ENCODE data around the gene DOCK9. TPM values are rescaled to one million over a fixed set of nuclear protein-coding genes. Genes with fewer than 3 reads are reported as not detected.

DOCK9 gene
- total RNA-seq, 1 donor from 2014 or later = 24.1 TPM

DNA sequence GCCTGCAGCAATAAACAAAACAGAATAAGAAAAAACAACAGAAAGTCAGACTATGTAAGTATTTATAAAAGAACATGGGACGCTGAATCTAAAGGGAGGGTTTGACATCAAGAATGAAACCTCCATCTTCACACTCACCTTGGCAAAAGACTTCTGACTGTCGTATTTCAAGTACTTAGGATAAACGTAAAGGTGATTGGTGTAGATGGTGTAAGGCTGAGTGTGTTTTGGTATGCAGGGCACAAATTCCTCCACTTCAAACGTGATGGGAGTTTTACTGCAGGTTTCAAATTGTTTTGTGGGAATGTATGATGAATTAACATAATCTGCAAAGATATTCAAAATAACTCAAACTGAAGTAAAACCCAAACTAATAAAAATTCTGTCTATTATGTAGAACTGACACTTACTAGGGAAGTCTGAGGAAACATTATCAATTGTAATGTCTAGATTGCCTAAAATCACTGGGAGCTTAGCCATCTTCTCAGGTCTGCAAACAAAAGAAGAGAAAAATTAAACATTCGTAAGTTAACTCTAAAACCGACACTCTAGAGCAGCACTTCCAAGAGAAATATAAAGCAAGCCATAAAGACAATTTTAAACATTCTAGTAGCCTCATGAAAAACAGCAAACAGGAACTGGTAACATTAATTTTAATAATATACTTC lies 89.5 kb downstream of the DOCK9 start:
- H3K27ac Mint-ChIP-seq (ENCODE audit: unreplicated experiment) = no peak overlapping the region

DNA sequence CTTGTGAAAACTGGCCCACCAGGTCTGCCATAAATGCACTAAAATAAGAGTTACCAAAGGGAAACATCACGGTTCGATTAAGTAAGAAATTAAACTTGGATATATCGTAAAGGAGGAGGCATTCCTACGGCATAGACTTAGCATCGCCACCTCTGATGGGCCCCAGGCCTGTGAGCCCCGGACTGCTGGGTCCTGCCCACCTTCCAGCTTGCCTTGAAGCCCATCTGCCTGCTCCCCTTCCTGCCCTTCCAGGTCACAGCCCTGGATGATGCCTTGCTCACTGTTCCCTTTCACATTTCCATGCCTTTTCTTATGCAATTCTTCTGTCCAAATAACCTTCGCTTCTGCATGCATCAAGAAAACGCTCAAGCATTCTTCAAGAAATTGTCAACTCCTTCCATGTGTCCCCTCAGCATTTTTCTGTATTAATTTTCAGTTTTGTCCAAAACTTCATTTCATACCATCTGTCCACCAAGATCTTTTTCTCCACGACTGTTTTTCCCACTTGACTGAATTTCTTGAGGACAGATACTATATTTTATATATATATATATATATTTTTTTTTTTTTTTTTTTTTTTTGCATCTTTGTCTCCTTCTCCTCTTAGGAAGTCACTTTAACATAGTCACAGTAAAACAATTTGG lies 91.2 kb downstream of the DOCK9 start:
- DNase-seq (ENCODE audit: extremely low spot score, unreplicated experiment) = no peak
- no peaks in the 10 kb centered on the region for H3K4me1 Mint-ChIP-seq (ENCODE audit: unreplicated experiment)
- H3K36me3 Mint-ChIP-seq (ENCODE audit: unreplicated experiment) = peaks cover 18% of the 10 kb centered on the region
- H3K9me3 Mint-ChIP-seq (ENCODE audit: unreplicated experiment) = no peaks in the 10 kb centered on the region
- no peak overlapping the region for H3K27ac Mint-ChIP-seq (ENCODE audit: unreplicated experiment)
- TF ChIP-seq, protein P1, sequence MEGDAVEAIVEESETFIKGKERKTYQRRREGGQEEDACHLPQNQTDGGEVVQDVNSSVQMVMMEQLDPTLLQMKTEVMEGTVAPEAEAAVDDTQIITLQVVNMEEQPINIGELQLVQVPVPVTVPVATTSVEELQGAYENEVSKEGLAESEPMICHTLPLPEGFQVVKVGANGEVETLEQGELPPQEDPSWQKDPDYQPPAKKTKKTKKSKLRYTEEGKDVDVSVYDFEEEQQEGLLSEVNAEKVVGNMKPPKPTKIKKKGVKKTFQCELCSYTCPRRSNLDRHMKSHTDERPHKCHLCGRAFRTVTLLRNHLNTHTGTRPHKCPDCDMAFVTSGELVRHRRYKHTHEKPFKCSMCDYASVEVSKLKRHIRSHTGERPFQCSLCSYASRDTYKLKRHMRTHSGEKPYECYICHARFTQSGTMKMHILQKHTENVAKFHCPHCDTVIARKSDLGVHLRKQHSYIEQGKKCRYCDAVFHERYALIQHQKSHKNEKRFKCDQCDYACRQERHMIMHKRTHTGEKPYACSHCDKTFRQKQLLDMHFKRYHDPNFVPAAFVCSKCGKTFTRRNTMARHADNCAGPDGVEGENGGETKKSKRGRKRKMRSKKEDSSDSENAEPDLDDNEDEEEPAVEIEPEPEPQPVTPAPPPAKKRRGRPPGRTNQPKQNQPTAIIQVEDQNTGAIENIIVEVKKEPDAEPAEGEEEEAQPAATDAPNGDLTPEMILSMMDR (IDR thresholded peaks at IDR 0.05) = no peak
- H3K27me3 Mint-ChIP-seq (ENCODE audit: unreplicated experiment) = no peaks in the 10 kb centered on the region
- H3K4me3 Mint-ChIP-seq (ENCODE audit: unreplicated experiment) = no peak overlapping the region

More for the DNA sequence above, 89.5 kb downstream of the DOCK9 start:
- H3K27me3 Mint-ChIP-seq (ENCODE audit: unreplicated experiment) = no peaks in the 10 kb centered on the region
- H3K4me3 Mint-ChIP-seq (ENCODE audit: unreplicated experiment) = no peak overlapping the region
- no peak for DNase-seq (ENCODE audit: extremely low spot score, unreplicated experiment)
- H3K9me3 Mint-ChIP-seq (ENCODE audit: unreplicated experiment) = no peaks in the 10 kb centered on the region
- H3K4me1 Mint-ChIP-seq (ENCODE audit: unreplicated experiment) = peaks cover 3% of the 10 kb centered on the region
- TF ChIP-seq, protein P1 (IDR thresholded peaks at IDR 0.05) = no peak
- H3K36me3 Mint-ChIP-seq (ENCODE audit: unreplicated experiment) = peaks cover 11% of the 10 kb centered on the region

DNA sequence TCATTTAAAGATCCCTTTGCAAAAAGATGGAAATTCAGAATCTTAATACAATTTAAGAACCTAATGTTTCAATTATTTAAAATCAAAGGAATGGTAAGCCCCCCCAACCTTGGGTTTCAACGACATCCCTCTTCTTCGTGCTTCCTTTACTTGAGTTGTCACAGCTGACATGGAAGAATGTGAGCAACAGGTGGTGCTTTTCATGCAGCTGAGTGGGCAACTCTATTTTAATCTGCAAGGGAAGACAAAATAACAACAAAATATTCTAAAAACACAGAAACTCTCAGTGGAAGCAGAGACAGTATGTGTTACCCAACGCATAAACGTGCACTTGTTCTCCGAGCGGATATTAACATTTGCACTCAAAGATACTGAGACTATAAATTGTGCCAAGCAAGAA lies 92.3 kb downstream of the DOCK9 start:
- DNase-seq (ENCODE audit: extremely low spot score, unreplicated experiment) = no peak
- Mint-ChIP-seq H3K9me3 (ENCODE audit: unreplicated experiment) (no peaks in the 10 kb centered on the region), H3K27ac (ENCODE audit: unreplicated experiment) (no peak overlapping the region), H3K27me3 (ENCODE audit: unreplicated experiment) (no peaks in the 10 kb centered on the region), H3K4me3 (ENCODE audit: unreplicated experiment) (no peak overlapping the region), H3K36me3 (ENCODE audit: unreplicated experiment) (peaks cover 28% of the 10 kb centered on the region), H3K4me1 (ENCODE audit: unreplicated experiment) (no peaks in the 10 kb centered on the region)
- TF ChIP-seq, protein P1 (IDR thresholded peaks at IDR 0.05) = no peak

DNA sequence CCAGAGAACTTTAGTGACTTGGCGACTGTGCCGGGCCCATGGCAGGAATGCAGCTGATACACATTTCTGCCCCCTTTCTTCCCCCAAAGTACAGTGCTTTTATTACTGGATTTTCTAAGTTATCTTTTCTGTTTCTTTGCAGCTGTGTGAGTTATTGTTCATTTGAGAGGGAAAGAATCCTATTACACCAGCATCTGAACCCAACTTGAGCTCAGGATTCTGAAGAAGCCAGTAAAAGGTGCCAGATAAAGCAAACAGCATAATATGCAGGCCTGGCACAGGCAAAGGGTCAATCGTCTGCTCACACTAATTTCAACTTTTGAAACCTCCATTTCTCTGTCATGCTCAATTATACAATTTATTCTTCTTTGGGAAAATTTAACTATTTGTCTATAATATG lies 93.9 kb downstream of the DOCK9 start:
- Mint-ChIP-seq H3K27ac (ENCODE audit: unreplicated experiment) (no peak overlapping the region), H3K9me3 (ENCODE audit: unreplicated experiment) (no peaks in the 10 kb centered on the region), H3K4me3 (ENCODE audit: unreplicated experiment) (no peak overlapping the region), H3K36me3 (ENCODE audit: unreplicated experiment) (peaks cover 38% of the 10 kb centered on the region), H3K4me1 (ENCODE audit: unreplicated experiment) (no peaks in the 10 kb centered on the region), H3K27me3 (ENCODE audit: unreplicated experiment) (no peaks in the 10 kb centered on the region)
- TF ChIP-seq, protein P1 (IDR thresholded peaks at IDR 0.05) = no peak
- DNase-seq (ENCODE audit: extremely low spot score, unreplicated experiment) = no peak

DNA sequence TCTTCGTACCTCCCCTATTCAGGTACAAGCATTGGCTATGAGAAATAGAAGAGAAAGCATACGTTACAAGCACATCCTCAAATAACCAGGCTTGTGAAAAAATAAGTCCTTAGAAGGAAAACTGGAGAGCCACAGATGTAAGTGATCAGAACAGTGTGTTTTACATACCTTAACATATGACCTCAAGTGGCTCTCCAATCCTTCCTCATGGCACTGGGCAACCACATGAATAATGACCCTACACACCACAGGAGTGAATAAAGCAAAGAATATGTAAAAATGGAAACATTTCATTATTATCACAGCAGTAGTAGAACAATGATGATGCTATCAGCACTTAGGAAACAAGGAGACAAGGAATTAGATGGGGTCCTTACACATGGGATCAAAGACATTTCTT lies 96.5 kb downstream of the DOCK9 start:
- Mint-ChIP-seq H3K4me1 (ENCODE audit: unreplicated experiment) (no peaks in the 10 kb centered on the region), H3K27me3 (ENCODE audit: unreplicated experiment) (no peaks in the 10 kb centered on the region), H3K27ac (ENCODE audit: unreplicated experiment) (no peak overlapping the region), H3K4me3 (ENCODE audit: unreplicated experiment) (no peak overlapping the region), H3K36me3 (ENCODE audit: unreplicated experiment) (peaks cover 46% of the 10 kb centered on the region), H3K9me3 (ENCODE audit: unreplicated experiment) (no peaks in the 10 kb centered on the region)
- TF ChIP-seq, protein P1 (IDR thresholded peaks at IDR 0.05) = no peak
- no peak for DNase-seq (ENCODE audit: extremely low spot score, unreplicated experiment)
